GM06990 (cell line): ENCODE measurements around the gene VSX1.

Experiments
- DNase-seq: peaks from one replicate; pipeline ENCODE4 v3.0.0-alpha.2; 2011; ENCODE audit not compliant: insufficient read length; ENCODE audit errors: extremely low read depth
- H3K27me3 ChIP-seq: replicated peaks from 2 replicates; pipeline ENCODE4 v1.6.0; 2011; ENCODE audit warnings: low read length; ENCODE audit not compliant: control insufficient read depth, insufficient read depth
- H3K36me3 ChIP-seq: 2 replicates; pipeline ENCODE4 v1.5.1; 2011; ENCODE audit warnings: low read length; ENCODE audit not compliant: control insufficient read depth, insufficient read depth
- H3K4me3 ChIP-seq: replicated peaks from 2 replicates; pipeline ENCODE4 v1.5.1; 2011; ENCODE audit warnings: low read depth, mild to moderate bottlenecking, control low read depth, low read length
- CTCF ChIP-seq: IDR thresholded peaks from 2 replicates; pipeline ENCODE4 v1.5.1; 2011; ENCODE audit warnings: low read length, control low read depth, mild to moderate bottlenecking, inconsistent platforms; ENCODE audit not compliant: insufficient read depth, poor library complexity, severe bottlenecking

VSX1 gene

DNA sequence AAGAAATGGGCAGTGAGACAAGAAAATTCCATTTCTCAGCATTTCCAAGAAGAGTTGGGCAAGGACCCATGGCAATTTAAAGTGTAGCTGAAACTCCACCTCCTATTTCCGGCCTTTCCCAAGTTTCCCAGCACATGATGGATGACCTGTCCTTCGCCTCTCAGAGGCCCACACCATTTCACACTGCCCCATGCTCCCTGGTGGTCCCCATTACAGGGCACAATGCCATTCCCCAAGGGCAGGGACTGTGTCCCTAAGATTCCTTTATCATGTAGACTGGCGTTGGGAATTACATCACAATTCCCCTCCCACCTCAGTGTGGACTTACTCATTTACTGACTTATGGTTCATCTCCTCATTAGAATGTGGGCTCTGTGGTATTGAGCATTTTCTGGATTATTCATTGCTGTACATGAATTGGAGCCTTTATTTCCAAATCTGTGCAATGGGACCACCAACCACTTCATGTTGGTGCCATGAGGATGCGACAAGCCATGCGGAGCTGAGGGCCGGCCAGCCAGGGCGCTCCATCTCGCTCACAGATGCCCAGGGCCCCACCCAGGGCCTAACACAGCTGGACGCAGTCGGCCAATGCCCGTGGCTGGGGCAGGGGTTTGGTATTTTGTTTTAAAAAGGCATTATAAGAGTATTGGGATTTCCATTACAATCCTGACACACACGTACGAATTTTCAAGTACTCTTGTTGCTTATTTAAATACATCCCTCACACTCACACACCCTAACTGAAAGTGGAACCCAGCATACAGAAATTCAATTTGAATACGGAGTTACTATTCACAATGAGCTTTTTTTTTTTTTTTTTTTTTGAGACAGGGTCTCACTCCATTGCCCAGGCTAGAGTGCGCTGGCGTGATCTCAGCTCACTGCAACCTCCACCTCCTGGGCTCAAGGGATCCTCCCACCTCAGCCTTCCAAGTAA, 29.4 kb downstream of the VSX1 start:
- TF ChIP-seq CTCF, result no peak
- peak overlapping the region; percentile 16 for H3K4me3 ChIP-seq
- H3K27me3 ChIP-seq, result no peaks in the 10 kb centered on the region
- no peaks in the 10 kb centered on the region; the same call in 1 of the 2 replicates for H3K36me3 ChIP-seq
- no peak for DNase-seq

DNA sequence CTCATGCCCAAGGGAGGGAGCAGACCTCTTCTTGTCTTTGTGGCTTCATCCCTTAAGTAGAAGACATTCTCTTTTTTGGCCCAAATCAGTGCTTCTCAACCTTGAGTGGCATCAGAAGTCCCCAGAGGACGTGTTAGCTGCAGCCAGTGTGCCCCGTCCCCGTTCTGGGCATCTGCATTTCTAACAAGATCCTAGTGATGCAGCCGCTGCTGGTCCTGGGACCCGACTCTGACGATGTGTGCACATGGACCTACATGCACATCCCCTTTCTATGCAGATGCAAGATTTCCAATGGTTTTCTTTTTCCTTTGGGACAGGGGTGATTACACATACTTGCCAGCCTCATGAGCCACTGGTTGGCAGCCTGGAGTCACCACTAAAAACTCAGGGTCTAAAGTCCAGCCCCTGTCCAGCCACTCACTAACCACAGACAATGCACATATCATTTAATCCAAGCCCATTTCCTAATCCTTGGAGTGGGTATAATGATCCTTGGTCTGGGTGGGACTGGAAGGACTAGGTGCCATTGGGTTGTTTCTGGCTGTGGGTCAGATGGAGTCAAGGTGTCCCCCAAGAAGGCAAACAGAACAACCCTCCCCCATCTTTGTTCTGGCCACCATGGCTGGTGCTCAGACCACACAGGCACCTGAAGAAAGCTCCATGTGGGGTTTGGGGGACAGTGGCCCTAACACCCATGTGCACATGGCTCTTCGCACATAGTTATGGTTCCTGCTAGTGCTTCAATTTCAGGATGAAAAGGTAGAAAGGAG, 30.4 kb downstream of the VSX1 start:
- TF ChIP-seq CTCF, result no peak
- no peak for DNase-seq
- Histone ChIP-seq H3K27me3 (no peaks in the 10 kb centered on the region), H3K36me3 (peaks cover 3% of the 10 kb centered on the region), H3K4me3 (no peak overlapping the region)

DNA sequence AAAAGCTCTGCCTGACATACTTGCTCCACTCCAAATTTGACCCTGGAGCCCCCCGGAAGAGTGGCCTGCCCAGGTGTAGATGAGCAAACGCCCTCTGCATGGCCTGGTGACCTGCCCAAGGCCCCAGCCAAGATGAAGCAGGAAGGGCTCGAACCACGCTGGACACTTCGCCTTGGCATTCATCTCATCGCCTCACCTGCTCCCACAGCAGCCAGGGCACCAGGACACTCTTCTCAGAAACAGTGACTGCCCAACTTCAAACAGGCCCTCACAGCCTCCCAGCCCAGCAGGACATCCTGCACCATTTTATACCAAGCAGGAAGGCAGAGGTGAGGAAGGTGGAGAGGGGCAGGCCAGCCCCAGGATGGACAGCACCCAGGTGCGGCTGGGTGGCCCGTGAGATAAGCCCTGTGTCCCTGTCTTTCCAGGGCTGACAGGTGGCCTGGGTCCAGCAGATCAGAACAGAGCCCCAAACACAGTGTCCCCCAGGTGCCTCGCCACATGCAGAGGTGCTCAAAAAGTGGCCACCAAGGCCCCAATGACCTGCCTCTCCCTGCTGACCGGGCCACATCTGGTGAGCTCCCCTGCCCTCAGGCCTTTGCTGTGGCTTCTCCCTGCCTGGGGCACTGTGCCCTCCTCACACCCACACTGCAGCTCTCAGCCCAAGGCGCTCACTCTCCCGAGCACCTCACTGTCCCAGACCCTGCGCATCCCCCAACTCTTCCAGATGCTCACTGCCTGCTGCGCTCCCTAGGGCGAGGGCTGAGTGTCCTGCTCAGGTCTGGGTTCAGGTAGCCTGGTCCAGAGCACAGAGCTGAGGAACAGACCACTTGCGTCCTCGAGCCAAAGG, 31.2 kb downstream of the VSX1 start:
- H3K27me3 ChIP-seq, result no peaks in the 10 kb centered on the region
- H3K4me3 ChIP-seq, result no peak overlapping the region
- peaks cover 4% of the 10 kb centered on the region for H3K36me3 ChIP-seq
- no peak for DNase-seq
- TF ChIP-seq CTCF, result no peak

- Histone ChIP-seq H3K36me3 (peaks cover 4% of the 10 kb centered on the region), H3K4me3 (no peak overlapping the region), H3K27me3 (no peaks in the 10 kb centered on the region)
- TF ChIP-seq CTCF, result no peak
- no peak for DNase-seq
These were observed 31.9 kb downstream of the VSX1 start for GRCh38 chr20:25050082-25050481.

DNA sequence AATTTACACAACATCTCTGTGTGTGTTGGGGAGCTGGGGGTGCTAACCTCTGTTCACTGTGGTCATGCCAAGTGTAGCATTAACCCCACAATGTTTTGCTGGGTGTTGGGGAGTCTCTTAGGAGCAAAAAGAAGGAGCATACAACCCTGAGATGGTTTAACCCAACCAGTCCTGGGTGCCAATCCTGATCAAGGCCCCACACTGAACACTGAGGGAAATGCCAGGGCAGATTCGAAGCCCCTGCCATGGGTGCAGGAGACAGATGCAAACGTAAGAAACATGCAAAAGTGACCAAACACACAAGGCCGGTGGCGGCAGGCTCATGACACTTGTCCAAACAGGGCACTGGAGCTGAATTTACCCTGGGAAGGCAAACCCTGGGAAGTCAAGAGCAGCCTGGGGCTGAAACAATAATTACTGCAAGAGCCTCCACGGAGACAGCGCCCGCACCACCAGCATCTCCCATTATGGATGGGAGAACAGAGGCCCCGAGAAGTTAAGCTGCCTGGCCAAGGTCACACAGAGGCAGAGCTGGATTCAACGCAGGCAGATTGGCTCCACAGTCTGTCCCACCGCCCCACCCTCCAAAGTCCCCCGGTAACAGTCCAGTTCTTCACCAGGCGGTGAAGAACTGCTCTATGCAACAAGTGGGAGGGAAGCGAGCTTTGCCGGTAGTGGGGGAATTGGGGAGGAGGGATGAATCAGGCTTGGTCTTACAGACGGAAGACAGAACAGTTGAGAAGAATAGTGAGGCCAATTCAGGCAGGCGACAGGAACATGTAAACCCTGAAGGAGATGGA, 32.5 kb downstream of the VSX1 start:
- no peak for DNase-seq
- no peaks in the 10 kb centered on the region for H3K27me3 ChIP-seq

More for the DNA sequence above, 32.5 kb downstream of the VSX1 start:
- TF ChIP-seq CTCF, result no peak
- Histone ChIP-seq H3K36me3 (peaks cover 4% of the 10 kb centered on the region), H3K4me3 (no peak overlapping the region)
